NT2/D1 (cell line): ENCODE data around the gene YPEL1.
A peak's percentile ranks its signal among the peaks of the same experiment; 100 is the strongest.

Experiments used
- DNase-seq: peaks from one replicate; pipeline ENCODE4 v3.0.0-alpha.2; 2011; ENCODE audit warnings: low read depth, low spot score
- H3K27me3 ChIP-seq: 2 replicates; pipeline ENCODE4 v1.6.0; 2011; ENCODE audit warnings: mild to moderate bottlenecking; ENCODE audit not compliant: insufficient read length, insufficient read depth
- H3K36me3 ChIP-seq: 2 replicates; pipeline ENCODE4 v1.6.1; 2011; ENCODE audit warnings: mild to moderate bottlenecking, low read length, mixed read lengths; ENCODE audit not compliant: insufficient read depth, insufficient read length
- H3K4me1 ChIP-seq: 2 replicates; pipeline ENCODE4 v1.5.1; 2011; ENCODE audit not compliant: insufficient read depth, insufficient read length
- H3K4me3 ChIP-seq: 2 replicates; pipeline ENCODE4 v1.5.1; 2011; ENCODE audit warnings: low read depth; ENCODE audit not compliant: insufficient read length
- H3K9ac ChIP-seq: 2 replicates; pipeline ENCODE4 v1.6.0; 2011; ENCODE audit warnings: low read depth; ENCODE audit not compliant: insufficient read length
- H3K9me3 ChIP-seq: 2 replicates; pipeline ENCODE4 v1.5.1; 2011; ENCODE audit warnings: mild to moderate bottlenecking, low read length; ENCODE audit not compliant: insufficient read depth
- SUZ12 ChIP-seq: IDR thresholded peaks from 2 replicates; pipeline ENCODE4 v1.6.1; 2011; ENCODE audit not compliant: insufficient read length, insufficient read depth; ENCODE audit errors: extremely low read depth
- YY1 ChIP-seq: IDR thresholded peaks from 2 replicates; pipeline ENCODE4 v1.6.1; 2011; ENCODE audit not compliant: insufficient read length, insufficient read depth
- ZNF274 ChIP-seq: IDR thresholded peaks from 2 replicates; pipeline ENCODE4 v1.6.1; 2011; ENCODE audit warnings: mild to moderate bottlenecking, low read depth, low read length

The YPEL1 gene

DNA sequence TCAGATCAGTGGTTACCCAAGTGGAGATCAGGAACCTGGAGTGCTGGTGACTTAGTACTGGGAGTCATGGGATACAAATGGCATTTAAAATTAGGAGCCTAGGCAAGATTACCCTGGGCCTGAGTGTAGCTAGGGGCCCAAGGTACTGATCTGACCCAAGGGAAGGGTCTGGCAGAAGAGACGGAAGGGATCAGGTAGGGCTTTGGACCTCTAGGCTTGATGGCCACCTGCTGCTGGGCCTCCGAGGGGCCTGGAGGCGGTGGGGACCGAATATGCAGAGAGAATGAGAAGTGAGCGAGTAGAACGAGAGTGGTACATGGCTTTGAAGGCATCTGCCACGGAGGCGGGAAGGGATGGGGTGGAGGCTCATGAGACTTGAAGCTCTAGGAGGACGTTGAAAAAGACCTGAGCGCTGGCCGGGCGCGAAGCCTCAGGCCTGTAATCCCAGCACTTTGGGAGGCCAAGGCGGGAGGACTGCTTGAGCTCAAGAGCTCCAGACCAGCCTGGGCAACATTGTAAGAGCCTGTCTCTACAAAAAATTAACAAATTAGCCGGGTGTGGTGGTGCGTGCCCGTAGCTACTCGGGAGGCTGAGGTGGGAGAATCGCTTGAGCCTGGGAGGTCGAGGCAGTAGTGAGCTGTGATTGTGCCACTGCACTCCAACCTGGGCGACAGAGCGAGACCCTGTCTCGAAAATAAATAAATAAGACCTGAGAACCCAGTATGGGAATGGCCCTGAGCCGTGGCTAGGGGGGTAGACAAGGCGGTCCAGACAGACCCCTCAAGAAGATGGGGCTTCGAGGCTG lies 70.3 kb downstream of the YPEL1 start:
- Histone ChIP-seq H3K9ac (peak overlapping the region; percentile 94), H3K9me3 (no peaks in the 10 kb centered on the region), H3K27me3 (no peaks in the 10 kb centered on the region), H3K4me3 (peak overlapping the region; percentile 94), H3K36me3 (peaks cover 10% of the 10 kb centered on the region), H3K4me1 (no peaks in the 10 kb centered on the region)
- TF ChIP-seq YY1 (no peak), ZNF274 (no peak), SUZ12 (no peak)
- no peak for DNase-seq

DNA sequence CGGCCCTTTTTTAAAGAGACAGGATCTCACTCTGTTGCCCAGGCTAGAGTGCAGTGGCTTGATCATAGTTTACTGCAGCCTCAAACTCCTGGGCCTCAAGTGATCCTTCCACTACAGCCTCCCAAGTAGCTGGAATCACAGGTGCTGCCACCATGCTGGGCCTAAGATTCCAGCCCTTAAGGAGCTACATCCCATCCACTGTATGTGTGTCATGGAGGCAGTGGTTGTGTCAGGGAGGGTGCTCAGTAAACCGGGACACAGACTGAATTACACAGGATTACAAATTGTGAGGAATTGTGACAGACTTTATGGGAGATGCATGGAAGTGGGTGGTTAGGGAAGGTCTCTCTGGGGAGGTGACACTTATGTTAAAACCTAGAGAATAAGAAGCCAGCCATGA lies 71.9 kb downstream of the YPEL1 start:
- no peaks in the 10 kb centered on the region for H3K4me1 ChIP-seq
- H3K36me3 ChIP-seq: peaks cover 2% of the 10 kb centered on the region

DNA sequence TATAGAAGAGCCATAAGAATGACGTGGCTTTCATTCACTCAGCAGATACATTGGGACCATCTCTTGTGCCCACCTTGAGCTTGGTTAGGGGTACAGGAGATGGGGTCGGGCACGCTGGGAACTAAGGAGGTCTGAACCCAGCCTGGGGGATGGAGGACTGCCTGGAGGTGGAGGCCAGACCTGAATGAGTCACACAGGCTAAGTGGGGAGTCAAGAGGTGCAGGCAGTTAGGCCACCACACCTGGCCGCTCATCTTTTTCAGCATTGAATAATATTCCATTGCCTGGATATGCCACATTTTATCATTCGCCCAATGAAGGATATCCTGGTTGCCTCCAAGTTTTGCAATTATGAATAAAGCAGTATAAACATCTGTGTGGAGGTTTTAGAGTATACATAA lies 73.6 kb downstream of the YPEL1 start:
- Histone ChIP-seq H3K9ac (no peak overlapping the region), H3K4me3 (no peak overlapping the region), H3K4me1 (peaks cover 1% of the 10 kb centered on the region), H3K36me3 (no peaks in the 10 kb centered on the region), H3K27me3 (no peaks in the 10 kb centered on the region), H3K9me3 (no peaks in the 10 kb centered on the region)
- DNase-seq: no peak
- TF ChIP-seq YY1: no peak
- TF ChIP-seq SUZ12: no peak

More for the DNA sequence above, 71.9 kb downstream of the YPEL1 start:
- TF ChIP-seq ZNF274 (no peak), SUZ12 (no peak), YY1 (no peak)
- no peaks in the 10 kb centered on the region for H3K27me3 ChIP-seq
- no peaks in the 10 kb centered on the region for H3K9me3 ChIP-seq
- DNase-seq: no peak
- no peak overlapping the region for H3K9ac ChIP-seq
- no peak overlapping the region for H3K4me3 ChIP-seq

DNA sequence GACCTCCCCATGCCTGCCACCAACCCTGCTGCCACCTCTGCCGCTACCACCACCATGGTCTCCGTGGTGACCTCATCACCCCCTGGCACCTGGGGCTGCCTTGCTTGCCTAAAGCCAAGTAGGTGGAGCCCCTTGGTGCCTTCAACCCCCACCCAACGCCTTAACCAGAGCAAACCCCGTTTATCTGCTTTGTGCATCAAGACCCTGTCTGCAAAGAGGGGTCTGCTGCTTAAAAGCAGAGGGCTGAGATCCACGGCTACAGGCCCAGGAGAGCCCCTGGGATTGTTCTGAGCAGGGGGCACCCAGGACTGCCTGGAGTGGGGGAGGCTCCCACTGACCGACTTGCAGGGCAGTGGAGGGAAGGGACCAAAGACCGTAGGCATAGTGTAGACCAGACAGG lies 74.7 kb downstream of the YPEL1 start:
- Histone ChIP-seq H3K36me3 (peaks cover 2% of the 10 kb centered on the region), H3K9me3 (no peaks in the 10 kb centered on the region), H3K4me3 (no peak overlapping the region), H3K4me1 (peaks cover 4% of the 10 kb centered on the region), H3K27me3 (no peaks in the 10 kb centered on the region), H3K9ac (no peak overlapping the region)
- TF ChIP-seq YY1: no peak
- no peak for TF ChIP-seq SUZ12
- TF ChIP-seq ZNF274: no peak
- DNase-seq: no peak

DNA sequence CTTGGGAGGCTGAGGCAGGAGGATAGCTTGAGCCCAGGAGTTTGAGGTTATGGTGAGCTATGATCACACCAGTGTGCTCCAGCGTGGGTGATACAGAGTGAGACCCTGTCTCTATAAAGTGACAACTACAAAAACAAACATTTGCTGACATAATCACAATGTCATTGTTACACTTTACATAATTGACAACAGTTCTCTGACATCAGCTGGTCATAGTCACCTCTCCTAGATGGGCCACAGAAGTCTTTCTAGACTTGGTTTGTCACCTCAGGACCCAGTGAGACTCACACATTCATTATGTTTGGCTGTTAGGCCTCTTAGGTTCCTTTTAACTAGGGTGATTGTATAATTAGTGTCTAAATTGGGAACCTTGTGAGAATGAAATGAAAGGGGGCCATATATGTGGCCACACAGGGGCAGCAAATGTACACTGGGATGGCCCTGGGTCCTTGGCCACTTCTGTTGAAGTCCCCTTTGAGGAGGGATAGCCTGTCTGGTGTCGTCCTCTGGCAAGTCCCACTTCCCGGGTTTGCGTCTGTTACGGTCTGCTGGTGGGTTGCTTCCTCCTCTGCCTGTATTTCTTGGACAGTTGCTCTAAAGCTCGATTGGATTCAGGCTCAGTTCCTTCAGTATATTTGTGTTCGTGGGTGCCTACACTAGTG lies 75.6 kb downstream of the YPEL1 start:
- Histone ChIP-seq H3K27me3 (no peaks in the 10 kb centered on the region), H3K4me1 (peaks cover 4% of the 10 kb centered on the region), H3K4me3 (no peak overlapping the region), H3K9me3 (no peaks in the 10 kb centered on the region), H3K9ac (no peak overlapping the region), H3K36me3 (peaks cover 2% of the 10 kb centered on the region)
- DNase-seq: no peak
- TF ChIP-seq SUZ12 (no peak), ZNF274 (no peak), YY1 (no peak)

DNA sequence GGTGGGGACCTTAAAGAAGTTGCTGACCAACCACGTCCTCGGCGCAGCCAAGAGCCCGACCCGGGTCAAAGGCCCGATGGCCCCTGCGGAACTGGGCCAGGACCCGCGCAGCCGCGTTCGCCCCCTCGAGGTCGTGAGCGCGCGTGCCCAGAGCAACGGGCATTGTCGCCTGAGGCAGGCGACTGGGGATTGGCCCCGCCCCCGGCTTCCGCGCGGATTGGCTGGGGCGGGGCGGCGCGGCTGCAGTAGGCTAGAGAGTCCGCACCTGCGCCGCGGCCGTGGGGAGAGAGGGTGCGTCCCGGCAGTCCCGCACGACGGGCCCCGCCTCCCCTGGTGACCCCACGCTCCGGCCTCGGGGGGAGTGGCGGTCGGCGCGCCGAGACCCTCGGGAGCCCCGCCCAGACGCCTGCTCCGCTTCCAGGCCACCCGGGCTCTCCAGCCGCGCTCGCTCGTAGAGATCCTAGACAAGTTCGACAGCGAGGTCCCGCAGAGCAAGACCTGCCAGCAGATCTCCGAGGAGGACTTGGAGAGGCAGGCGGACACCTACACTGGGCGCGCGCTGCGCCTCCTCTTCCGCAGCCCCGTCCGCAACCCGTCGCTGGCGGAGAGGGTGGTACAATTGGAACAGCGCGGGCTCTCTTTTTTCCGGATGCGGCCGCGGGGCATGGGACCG lies 78.1 kb downstream of the YPEL1 start:
- H3K9me3 ChIP-seq: no peaks in the 10 kb centered on the region
- DNase-seq: no peak
- no peaks in the 10 kb centered on the region for H3K27me3 ChIP-seq
- peaks cover 4% of the 10 kb centered on the region for H3K4me1 ChIP-seq
- TF ChIP-seq SUZ12 (no peak), ZNF274 (no peak), YY1 (no peak)
- H3K36me3 ChIP-seq: peaks cover 19% of the 10 kb centered on the region
- peak overlapping the region; percentile 83 for H3K9ac ChIP-seq
- H3K4me3 ChIP-seq: peak overlapping the region; percentile 61

DNA sequence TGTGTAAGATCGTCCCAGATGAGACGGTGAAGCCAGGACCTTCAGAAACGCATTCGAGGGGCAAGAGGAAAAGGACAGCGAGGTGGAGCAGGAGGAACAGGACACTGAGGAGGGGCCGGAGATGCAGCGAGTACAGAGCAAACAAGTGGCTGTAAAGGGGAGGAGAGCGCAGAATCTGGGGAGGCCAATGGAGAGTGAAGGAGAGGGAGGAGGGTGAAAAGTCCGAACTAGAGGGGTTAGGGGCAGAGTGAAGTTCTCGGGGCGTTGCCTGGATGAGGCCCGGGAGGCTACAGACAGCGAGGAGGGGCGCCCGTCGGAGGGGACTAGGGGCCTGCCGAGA lies 78.6 kb downstream of the YPEL1 start:
- no peak for DNase-seq
- peaks cover 19% of the 10 kb centered on the region for H3K36me3 ChIP-seq
- peaks cover 4% of the 10 kb centered on the region for H3K4me1 ChIP-seq
- H3K4me3 ChIP-seq: peak overlapping the region; percentile 2
- H3K9ac ChIP-seq: peak overlapping the region; percentile 27
- H3K9me3 ChIP-seq: no peaks in the 10 kb centered on the region
- no peak for TF ChIP-seq ZNF274
- no peak for TF ChIP-seq YY1
- H3K27me3 ChIP-seq: no peaks in the 10 kb centered on the region
